Measurements from ENCODE around the gene CBLN3. TPM values are rescaled to one million over a fixed set of nuclear protein-coding genes. Genes with fewer than 3 reads are reported as not detected.
"Not testable (repeated sequence)": the region's sequence is repeated elsewhere in the genome, so short reads cannot be mapped to it uniquely, and the experiment has no call there.

Gene CBLN3
- polyA plus RNA-seq, 4 donors: 0.27 to 4.8 (median 1.9) TPM; not detected in 1

DNA sequence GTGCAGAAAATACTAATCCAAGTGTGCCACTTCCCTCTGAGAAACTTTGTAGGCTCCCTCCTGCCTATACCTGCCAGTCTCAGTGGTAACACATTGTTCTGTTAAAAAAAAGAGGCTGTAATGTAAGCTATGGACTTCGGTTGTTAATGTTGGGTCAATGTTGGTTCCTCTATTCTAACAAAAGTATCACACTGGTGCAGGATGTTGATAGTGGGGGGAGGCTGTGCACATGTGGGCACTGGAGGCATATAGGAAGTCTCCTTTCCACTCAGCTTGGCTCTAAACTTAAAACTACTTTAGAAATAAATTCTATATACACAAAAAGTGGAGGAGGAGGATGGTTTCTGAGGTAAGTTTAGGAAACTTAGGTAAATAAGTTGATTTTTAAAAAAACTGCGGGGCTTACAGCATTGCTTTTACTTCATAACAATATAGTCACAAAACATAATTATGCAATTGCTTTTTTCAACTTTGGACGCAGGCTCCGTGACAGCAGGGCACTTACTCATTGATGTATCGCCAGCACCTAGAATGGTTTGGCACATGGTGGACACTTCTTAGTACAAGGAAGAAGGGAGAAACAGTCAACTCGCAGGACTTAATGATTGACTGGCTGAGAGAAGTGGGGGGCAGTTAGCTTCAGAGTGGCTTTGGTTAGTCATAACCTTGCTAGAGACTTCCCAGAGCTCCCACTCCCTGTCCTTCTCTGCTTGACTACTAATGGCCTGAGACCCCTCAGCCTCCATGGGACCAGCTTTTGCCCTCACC, 38.6 kb downstream of the CBLN3 start:
- Histone ChIP-seq H3K9me3 (ENCODE audit: control insufficient read depth in 2 of 2, insufficient read depth in 1 of 2, low read depth in 1 of 2, low read length in 1 of 2) (peaks cover 0 to 6% of the 10 kb centered on the region in 2 donors), H3K4me1 (ENCODE audit: control insufficient read depth in 3 of 3, insufficient read depth in 2 of 3, low read depth in 1 of 3, low read length in 2 of 3) (peaks cover 0 to 40% (median 0%) of the 10 kb centered on the region in 3 donors), H3K27me3 (ENCODE audit: control insufficient read depth in 3 of 3, insufficient read depth in 3 of 3, low read length in 3 of 3) (no peaks in the 10 kb centered on the region), H3K27ac (ENCODE audit: low read depth in 1 of 3, low read length in 2 of 3) (no peak overlapping the region), H3K4me3 (ENCODE audit: low read depth in 1 of 3, low read length in 3 of 3) (no peak overlapping the region), H3K36me3 (ENCODE audit: control insufficient read depth in 3 of 3, insufficient read depth in 2 of 3, low read depth in 1 of 3, low read length in 3 of 3) (no peaks in the 10 kb centered on the region)
- WGBS, 3 donors: 55 to 61% (median 57%) methylated on average over 6 of the region's 6 CpGs
- no peak for FAIRE-seq
- no peak for DNase-seq

DNA sequence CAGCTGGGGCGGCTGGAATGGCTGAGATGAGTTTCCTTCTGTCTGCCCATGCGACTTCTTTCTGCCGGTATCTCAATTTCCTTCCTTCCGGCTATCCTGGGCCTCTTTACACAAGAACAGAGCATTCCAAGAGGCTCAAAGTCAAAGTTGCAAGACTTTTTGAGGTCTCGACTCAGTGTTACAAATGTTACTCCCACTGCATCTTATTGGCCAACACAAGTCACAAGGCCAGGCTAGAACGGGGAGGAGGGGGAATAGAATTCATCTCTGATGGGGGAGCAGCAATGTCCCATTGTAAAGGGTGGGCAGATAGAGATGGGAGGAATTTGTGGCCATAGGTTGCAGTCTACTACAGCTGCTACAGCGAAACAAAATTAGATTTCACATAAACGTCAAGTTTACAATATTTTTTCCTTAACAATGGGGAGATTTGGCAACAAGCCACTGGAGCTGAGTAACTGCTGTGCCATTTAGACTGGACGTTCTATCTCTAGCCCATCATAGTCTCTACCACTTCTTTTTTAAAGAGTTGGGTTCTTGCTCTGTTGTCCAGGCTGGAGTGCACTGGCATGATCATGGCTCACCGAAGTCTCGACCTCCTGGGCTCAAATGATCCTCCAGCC, 40.1 kb downstream of the CBLN3 start:
- FAIRE-seq (no peak), DNase-seq (peak in 1 of 2 donors; percentile 71)
- 63 to 80% (median 75%) methylated on average over 11 of the region's 11 CpGs for WGBS, 3 donors
- H3K4me1 ChIP-seq (ENCODE audit: control insufficient read depth in 3 of 3, insufficient read depth in 2 of 3, low read depth in 1 of 3, low read length in 2 of 3): peaks cover 0 to 42% (median 0%) of the 10 kb centered on the region in 3 donors
- H3K27me3 ChIP-seq (ENCODE audit: control insufficient read depth in 3 of 3, insufficient read depth in 3 of 3, low read length in 3 of 3): no peaks in the 10 kb centered on the region
- peaks cover 0 to 6% of the 10 kb centered on the region in 2 donors for H3K9me3 ChIP-seq (ENCODE audit: control insufficient read depth in 2 of 2, insufficient read depth in 1 of 2, low read depth in 1 of 2, low read length in 1 of 2)
- peak overlapping the region in 1 of 3 donors; percentile 91 for H3K27ac ChIP-seq (ENCODE audit: low read depth in 1 of 3, low read length in 2 of 3)
- H3K36me3 ChIP-seq (ENCODE audit: control insufficient read depth in 3 of 3, insufficient read depth in 2 of 3, low read depth in 1 of 3, low read length in 3 of 3): no peaks in the 10 kb centered on the region
- no peak overlapping the region for H3K4me3 ChIP-seq (ENCODE audit: low read depth in 1 of 3, low read length in 3 of 3)

- no peak for FAIRE-seq
- H3K27me3 ChIP-seq (ENCODE audit: control insufficient read depth in 3 of 3, insufficient read depth in 3 of 3, low read length in 3 of 3): no peaks in the 10 kb centered on the region
- peaks cover 0 to 42% (median 0%) of the 10 kb centered on the region in 3 donors for H3K4me1 ChIP-seq (ENCODE audit: control insufficient read depth in 3 of 3, insufficient read depth in 2 of 3, low read depth in 1 of 3, low read length in 2 of 3)
- H3K27ac ChIP-seq (ENCODE audit: low read depth in 1 of 3, low read length in 2 of 3): peak overlapping the region in 1 of 3 donors; percentile 91
- no peak overlapping the region for H3K4me3 ChIP-seq (ENCODE audit: low read depth in 1 of 3, low read length in 3 of 3)
- peaks cover 0 to 6% of the 10 kb centered on the region in 2 donors for H3K9me3 ChIP-seq (ENCODE audit: control insufficient read depth in 2 of 2, insufficient read depth in 1 of 2, low read depth in 1 of 2, low read length in 1 of 2)
- peak in 1 of 2 donors; percentile 60 for DNase-seq
- H3K36me3 ChIP-seq (ENCODE audit: control insufficient read depth in 3 of 3, insufficient read depth in 2 of 3, low read depth in 1 of 3, low read length in 3 of 3): no peaks in the 10 kb centered on the region
- 39 to 65% (median 59%) methylated on average over 2 of the region's 2 CpGs for whole genome bisulfite sequencing, 3 donors
Observed at GRCh38 chr14:24388474-24389179, 40.8 kb downstream of the CBLN3 start.

- H3K27me3 ChIP-seq (ENCODE audit: control insufficient read depth in 3 of 3, insufficient read depth in 3 of 3, low read length in 3 of 3); H3K4me3 ChIP-seq (ENCODE audit: low read depth in 1 of 3, low read length in 3 of 3); H3K36me3 ChIP-seq (ENCODE audit: control insufficient read depth in 3 of 3, insufficient read depth in 2 of 3, low read depth in 1 of 3, low read length in 3 of 3); H3K9me3 ChIP-seq (ENCODE audit: control insufficient read depth in 2 of 2, insufficient read depth in 1 of 2, low read depth in 1 of 2, low read length in 1 of 2); FAIRE-seq; DNase-seq: not testable (repeated sequence)
- Histone ChIP-seq H3K4me1 (ENCODE audit: control insufficient read depth in 3 of 3, insufficient read depth in 2 of 3, low read depth in 1 of 3, low read length in 2 of 3) (peaks cover 0 to 38% (median 0%) of the 10 kb centered on the region in 3 donors), H3K27ac (ENCODE audit: low read depth in 1 of 3, low read length in 2 of 3) (peak overlapping the region in 1 of 3 donors; percentile 91)
- WGBS, 3 donors: 81 to 91% (median 88%) methylated on average over 5 of the region's 5 CpGs
Observed at GRCh38 chr14:24387579-24387978, 41.9 kb downstream of the CBLN3 start.

DNA sequence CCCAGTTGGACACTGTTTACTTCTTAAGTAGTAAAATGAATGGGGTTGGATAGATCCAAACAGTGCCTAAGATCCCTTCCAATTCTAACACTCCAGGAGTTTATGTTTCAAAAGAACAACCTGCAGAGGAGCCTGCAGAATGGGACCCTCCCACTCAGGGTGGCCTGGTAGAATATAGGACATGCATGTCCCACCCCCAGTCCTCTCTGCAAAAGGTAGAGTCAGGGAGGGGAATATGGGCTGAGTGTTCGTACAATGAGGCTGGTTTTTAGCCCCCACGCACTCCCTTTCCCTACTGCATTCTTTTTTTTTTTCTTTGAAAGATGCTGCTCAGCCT, 42.5 kb downstream of the CBLN3 start:
- Histone ChIP-seq H3K27me3 (ENCODE audit: control insufficient read depth in 3 of 3, insufficient read depth in 3 of 3, low read length in 3 of 3) (no peaks in the 10 kb centered on the region), H3K27ac (ENCODE audit: low read depth in 1 of 3, low read length in 2 of 3) (peak overlapping the region in 1 of 3 donors; percentile 55), H3K9me3 (ENCODE audit: control insufficient read depth in 2 of 2, insufficient read depth in 1 of 2, low read depth in 1 of 2, low read length in 1 of 2) (peaks cover 0 to 6% of the 10 kb centered on the region in 2 donors), H3K4me3 (ENCODE audit: low read depth in 1 of 3, low read length in 3 of 3) (no peak overlapping the region), H3K4me1 (ENCODE audit: control insufficient read depth in 3 of 3, insufficient read depth in 2 of 3, low read depth in 1 of 3, low read length in 2 of 3) (peaks cover 0 to 34% (median 0%) of the 10 kb centered on the region in 3 donors), H3K36me3 (ENCODE audit: control insufficient read depth in 3 of 3, insufficient read depth in 2 of 3, low read depth in 1 of 3, low read length in 3 of 3) (peaks cover 0 to under 1% (median 0%) of the 10 kb centered on the region in 3 donors)
- WGBS, 3 donors: 43 to 75% (median 60%) methylated on average over 2 of the region's 2 CpGs
- FAIRE-seq: no peak
- no peak for DNase-seq

DNA sequence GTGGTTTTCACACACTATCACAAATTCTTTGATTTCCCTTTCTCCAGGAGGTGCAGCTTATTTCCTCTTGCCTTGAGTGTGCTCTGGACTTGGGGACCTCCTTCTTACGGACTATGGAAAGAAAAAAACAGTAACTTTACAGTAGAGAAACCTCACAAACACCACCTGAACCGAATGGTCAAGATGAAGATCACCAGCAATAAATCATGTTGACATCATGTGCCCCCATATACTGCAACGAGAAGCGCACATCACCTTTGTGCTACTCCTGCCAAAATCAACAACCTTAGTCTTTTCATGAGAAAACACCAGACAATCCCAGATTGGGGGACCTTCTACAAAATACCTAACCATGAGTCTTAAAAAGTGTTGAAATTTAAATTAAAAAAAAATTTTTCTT, 43.9 kb downstream of the CBLN3 start:
- no peaks in the 10 kb centered on the region for H3K9me3 ChIP-seq (ENCODE audit: control insufficient read depth in 2 of 2, insufficient read depth in 1 of 2, low read depth in 1 of 2, low read length in 1 of 2)
- no peak overlapping the region for H3K4me3 ChIP-seq (ENCODE audit: low read depth in 1 of 3, low read length in 3 of 3)
- DNase-seq (no peak), FAIRE-seq (no peak)
- peaks cover 0 to 30% (median 0%) of the 10 kb centered on the region in 3 donors for H3K4me1 ChIP-seq (ENCODE audit: control insufficient read depth in 3 of 3, insufficient read depth in 2 of 3, low read depth in 1 of 3, low read length in 2 of 3)
- no peaks in the 10 kb centered on the region for H3K27me3 ChIP-seq (ENCODE audit: control insufficient read depth in 3 of 3, insufficient read depth in 3 of 3, low read length in 3 of 3)
- peaks cover 0 to 2% (median 0%) of the 10 kb centered on the region in 3 donors for H3K36me3 ChIP-seq (ENCODE audit: control insufficient read depth in 3 of 3, insufficient read depth in 2 of 3, low read depth in 1 of 3, low read length in 3 of 3)
- WGBS, 3 donors: 67 to 79% (median 75%) methylated on average over 4 of the region's 4 CpGs
- no peak overlapping the region for H3K27ac ChIP-seq (ENCODE audit: low read depth in 1 of 3, low read length in 2 of 3)

GRCh38 chr14:24384169-24384568, 45.3 kb downstream of the CBLN3 start:
- H3K27ac ChIP-seq (ENCODE audit: low read depth in 1 of 3, low read length in 2 of 3): no peak overlapping the region
- no peak overlapping the region for H3K4me3 ChIP-seq (ENCODE audit: low read depth in 1 of 3, low read length in 3 of 3)
- DNase-seq (no peak), FAIRE-seq (no peak)
- no peaks in the 10 kb centered on the region for H3K9me3 ChIP-seq (ENCODE audit: control insufficient read depth in 2 of 2, insufficient read depth in 1 of 2, low read depth in 1 of 2, low read length in 1 of 2)
- H3K27me3 ChIP-seq (ENCODE audit: control insufficient read depth in 3 of 3, insufficient read depth in 3 of 3, low read length in 3 of 3): no peaks in the 10 kb centered on the region
- WGBS, 3 donors: 91 to 92% (median 91%) methylated on average over 4 of the region's 4 CpGs
- H3K4me1 ChIP-seq (ENCODE audit: control insufficient read depth in 3 of 3, insufficient read depth in 2 of 3, low read depth in 1 of 3, low read length in 2 of 3): peaks cover 0 to 29% (median 0%) of the 10 kb centered on the region in 3 donors
- peaks cover 0 to 2% (median 0%) of the 10 kb centered on the region in 3 donors for H3K36me3 ChIP-seq (ENCODE audit: control insufficient read depth in 3 of 3, insufficient read depth in 2 of 3, low read depth in 1 of 3, low read length in 3 of 3)

DNA sequence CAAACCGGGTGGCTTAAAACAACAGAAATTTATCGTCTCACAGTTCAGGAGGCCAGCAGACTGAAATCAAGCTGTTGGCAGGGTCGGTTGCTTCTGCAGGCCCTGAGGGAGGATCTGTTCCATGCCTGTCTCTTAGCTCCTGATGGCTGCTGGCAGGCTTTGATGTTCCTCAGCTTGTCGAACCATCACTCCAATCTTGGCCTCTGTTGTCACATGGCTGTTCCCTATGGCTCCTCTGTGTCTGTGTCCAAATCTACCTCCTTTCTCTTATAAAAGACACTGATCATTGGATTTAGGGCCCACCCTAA, 47.5 kb downstream of the CBLN3 start:
- Histone ChIP-seq H3K27ac (ENCODE audit: low read depth in 1 of 3, low read length in 2 of 3) (no peak overlapping the region), H3K9me3 (ENCODE audit: control insufficient read depth in 2 of 2, insufficient read depth in 1 of 2, low read depth in 1 of 2, low read length in 1 of 2) (no peaks in the 10 kb centered on the region), H3K36me3 (ENCODE audit: control insufficient read depth in 3 of 3, insufficient read depth in 2 of 3, low read depth in 1 of 3, low read length in 3 of 3) (peaks cover 0 to 5% (median 0%) of the 10 kb centered on the region in 3 donors), H3K4me1 (ENCODE audit: control insufficient read depth in 3 of 3, insufficient read depth in 2 of 3, low read depth in 1 of 3, low read length in 2 of 3) (peaks cover 0 to 31% (median 0%) of the 10 kb centered on the region in 3 donors), H3K4me3 (ENCODE audit: low read depth in 1 of 3, low read length in 3 of 3) (no peak overlapping the region), H3K27me3 (ENCODE audit: control insufficient read depth in 3 of 3, insufficient read depth in 3 of 3, low read length in 3 of 3) (no peaks in the 10 kb centered on the region)
- DNase-seq (no peak), FAIRE-seq (no peak)
- 77 to 92% (median 87%) methylated on average over 4 of the region's 4 CpGs for WGBS, 3 donors
